Stromal cell of bone marrow (primary cell): Measurements from ENCODE around the gene QARS1.

Source experiments
- DNase-seq: peaks from one replicate; pipeline ENCODE4 v3.0.0-alpha.2; 2012; ENCODE audit warnings: low read depth

QARS1 gene

GRCh38 chr3:49120438-49121131 is 16.0 kb upstream of the QARS1 start, which contains the start of gene USP19:
USP19 (minus strand) TSS chr3:49120823; CDS start chr3:49119145, 1,678 bp downstream.
- DNase-seq: peak; percentile 89

DNA sequence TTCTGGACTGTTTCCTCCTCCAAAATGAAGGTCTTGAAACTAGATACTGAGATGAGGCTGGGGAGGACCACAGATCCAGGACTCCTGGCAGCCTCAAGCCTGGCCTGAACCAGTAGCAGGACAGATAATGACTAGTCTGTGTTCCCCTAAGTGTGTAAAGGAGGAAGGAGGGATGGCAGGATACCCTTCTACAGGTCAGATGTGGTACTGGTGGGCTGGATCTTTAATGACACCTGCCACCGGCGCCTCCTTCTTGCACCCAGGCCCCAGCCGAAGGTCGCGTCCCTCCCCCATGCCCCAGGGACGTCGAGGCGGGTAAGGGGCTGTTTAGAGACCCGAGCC is 15.5 kb upstream of the QARS1 start:
- DNase-seq: no peak

GRCh38 chr3:49119439-49119838 is 14.9 kb upstream of the QARS1 start:
- DNase-seq: no peak

- no peak for DNase-seq
Measured at GRCh38 chr3:49119036-49119435, 14.5 kb upstream of the QARS1 start.

- DNase-seq: no peak
Measured at GRCh38 chr3:49112262-49112661, 7.7 kb upstream of the QARS1 start.

- DNase-seq: no peak
Measured at GRCh38 chr3:49111347-49111746, 6.8 kb upstream of the QARS1 start.

DNA sequence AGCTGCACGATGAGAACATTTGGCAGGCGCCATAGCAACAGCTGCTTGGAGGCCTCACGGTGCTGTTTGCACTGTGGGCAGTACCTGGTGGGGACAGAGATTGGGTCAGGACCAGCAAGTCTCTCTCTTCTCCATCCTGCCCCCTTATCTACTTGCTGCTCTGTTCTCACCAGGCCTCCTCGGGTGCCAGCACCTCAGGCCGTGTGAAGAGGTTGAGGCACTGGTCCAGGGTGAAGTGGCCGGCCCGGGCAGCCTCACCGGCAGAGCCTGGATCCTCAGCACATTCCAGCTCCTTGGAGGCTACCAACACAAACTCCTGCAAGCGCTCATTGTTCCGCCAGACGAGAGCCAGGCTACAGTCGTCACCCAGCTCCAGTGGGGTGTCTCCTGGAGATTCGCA is 6.2 kb upstream of the QARS1 start:
- DNase-seq: no peak

DNA sequence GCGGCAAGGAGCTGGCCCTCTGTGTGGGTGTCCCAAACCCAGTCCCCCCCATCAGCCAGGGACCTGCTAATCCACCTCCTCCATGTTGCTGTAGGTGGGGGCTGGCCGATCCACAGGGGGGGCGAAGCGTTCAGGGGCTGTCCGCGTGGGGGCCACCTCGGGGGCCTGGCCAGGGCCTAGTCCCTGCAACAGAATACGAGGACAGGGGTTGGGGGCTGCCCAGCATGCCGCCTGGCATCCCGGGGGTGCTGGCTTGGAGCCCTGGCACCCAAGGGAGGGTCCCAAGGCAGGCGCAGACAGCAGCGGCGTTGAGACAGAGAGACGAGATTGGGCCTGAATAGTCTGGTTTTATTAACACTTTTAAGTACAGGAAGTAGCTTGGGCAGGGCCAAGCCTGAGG is 3.8 kb upstream of the QARS1 start:
- DNase-seq: no peak

- no peak for DNase-seq
Measured at GRCh38 chr3:49104052-49104426, 518 bp downstream of the QARS1 start.

DNA sequence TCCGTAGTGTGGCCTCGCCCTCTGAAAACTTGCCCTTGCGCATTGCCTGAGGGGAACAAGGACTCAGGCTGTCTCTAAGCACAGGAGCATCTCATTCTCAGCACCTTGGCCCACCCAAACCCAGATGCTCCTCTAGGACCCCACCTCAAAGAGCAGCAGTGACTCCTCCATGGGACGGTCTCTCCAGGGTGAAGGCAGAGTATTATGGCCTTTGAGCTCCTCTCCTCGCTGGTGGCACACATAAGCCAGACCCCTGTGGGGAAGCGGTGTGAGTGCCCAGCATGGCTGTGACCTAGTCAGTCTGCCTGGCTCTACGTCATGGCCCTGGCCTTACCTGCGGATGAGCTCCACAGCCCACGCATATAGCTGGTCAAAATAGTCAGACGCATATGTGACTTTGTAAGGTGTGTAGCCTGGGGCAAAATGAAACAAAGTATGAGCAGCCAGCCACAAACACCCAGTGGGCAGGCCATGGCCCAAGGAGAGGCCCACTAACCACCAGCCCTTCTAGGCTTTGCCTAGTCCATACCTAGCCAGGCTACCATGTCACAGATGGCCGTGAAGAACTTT is 4.4 kb downstream of the QARS1 start:
- no peak for DNase-seq

- no peak for DNase-seq
Measured at GRCh38 chr3:49098910-49099630, 5.5 kb downstream of the QARS1 start.

DNA sequence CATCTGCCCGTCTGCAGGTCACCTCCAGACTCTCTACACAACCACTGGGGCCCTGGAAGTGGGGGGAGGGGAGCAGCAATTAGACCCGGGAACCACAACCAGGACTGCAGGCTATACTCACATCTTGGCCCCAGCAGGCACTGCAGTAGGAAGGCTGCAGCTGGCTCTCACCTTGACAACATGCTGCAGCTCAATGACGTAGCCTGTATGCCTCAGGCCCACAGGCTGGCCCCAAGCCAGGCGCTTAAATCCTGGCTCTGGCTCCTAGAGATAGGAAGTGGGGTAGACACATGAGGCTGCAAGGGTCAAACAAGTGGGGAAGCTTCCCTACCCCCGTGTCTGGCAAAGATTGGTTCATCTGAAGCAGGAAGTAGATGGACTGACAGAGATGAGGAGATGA is 6.1 kb downstream of the QARS1 start:
- no peak for DNase-seq

GRCh38 chr3:49093853-49094767 is 10.4 kb downstream of the QARS1 start, which contains the start of gene QRICH1:
QRICH1 (minus strand) TSS chr3:49094071; CDS start chr3:49077017, 17,054 bp downstream.
- DNase-seq: peak; percentile 97

GRCh38 chr3:49092938-49093852 is 11.4 kb downstream of the QARS1 start:
- DNase-seq: peak; percentile 66

DNA sequence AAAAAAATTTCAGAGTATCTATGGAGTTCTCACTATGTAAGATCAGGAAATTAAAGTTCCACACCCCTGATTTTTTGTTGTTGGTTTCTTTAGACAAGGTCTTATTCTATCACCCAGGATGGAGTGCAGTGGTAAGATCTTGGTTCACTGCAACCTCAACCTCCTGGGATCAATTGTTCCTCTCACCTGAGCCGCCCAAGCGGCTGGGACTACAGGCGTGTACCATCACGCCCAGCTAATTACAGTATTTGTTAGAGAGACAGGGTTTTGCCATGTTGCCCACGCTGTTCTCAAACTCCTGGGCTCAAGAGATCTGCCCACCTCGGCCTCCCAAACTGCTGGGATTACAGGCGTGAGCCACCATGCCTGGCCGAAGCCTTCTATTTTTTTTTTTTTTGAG is 23.1 kb downstream of the QARS1 start:
- no peak for DNase-seq

GRCh38 chr3:49079270-49079669 is 25.3 kb downstream of the QARS1 start:
- DNase-seq: no peak

DNA sequence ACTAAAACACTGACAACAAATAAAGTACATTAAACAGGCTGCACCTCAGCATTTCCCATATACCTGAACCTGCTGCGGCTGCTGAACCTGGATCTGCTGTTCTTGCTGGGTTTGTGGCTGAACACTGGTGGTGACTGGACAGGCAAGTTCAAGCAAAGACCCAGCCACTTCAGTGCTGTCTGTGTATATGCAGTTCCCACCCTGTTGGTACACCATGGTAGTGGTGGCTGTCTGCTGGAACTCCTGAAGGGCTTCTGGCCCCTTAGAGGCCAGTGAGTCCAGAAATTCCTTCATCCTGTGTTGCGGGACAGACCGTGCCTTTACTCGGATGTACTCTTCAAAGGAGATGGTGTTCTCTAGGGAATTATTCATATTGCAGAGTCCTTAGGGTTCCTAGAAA is 27.9 kb downstream of the QARS1 start:
- DNase-seq: no peak

GRCh38 chr3:49076116-49076515 is 28.4 kb downstream of the QARS1 start:
- no peak for DNase-seq

DNA sequence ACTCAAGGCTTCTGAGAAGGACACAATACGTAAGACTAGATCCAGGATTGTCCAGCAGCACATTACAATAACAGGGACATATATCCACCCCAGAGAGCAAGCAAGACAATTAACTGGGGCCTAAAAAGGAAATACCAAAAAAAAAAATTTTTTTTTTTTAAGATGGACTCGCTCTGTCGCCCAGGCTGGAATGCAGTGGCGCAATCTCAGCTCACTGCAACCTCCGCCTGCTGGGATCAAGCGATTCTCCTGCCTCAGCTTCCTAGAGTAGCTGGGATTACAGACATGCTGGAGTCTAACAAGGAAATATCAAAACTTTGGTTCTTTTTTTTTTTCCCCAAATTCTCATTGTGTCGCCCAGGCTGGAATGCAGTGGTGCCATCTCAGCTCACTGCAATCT is 46.5 kb downstream of the QARS1 start:
- DNase-seq: no peak

DNA sequence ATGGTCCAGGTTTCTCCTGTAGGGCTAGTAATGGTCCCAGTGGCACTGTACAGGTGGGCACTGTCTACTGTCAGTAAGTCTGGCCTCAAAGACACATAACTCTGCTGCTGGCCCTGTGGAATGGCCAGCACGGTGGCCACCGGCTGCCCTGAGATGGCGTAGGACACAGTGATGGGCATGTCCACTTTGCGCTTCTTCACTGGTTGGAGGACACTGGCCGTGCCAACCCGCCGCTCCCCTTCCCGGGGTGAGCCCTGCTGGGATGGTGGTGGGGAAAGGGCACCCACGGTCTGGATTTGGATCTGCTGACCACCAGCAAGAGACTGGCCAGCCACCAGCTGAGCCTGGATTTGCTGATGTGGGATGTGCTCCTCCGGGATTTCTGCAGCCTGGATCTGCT is 47.3 kb downstream of the QARS1 start:
- DNase-seq: no peak

- DNase-seq: no peak
Measured at GRCh38 chr3:49054344-49054862, 50.2 kb downstream of the QARS1 start.
